T-helper 2 cell treated with Interferon-gamma antibody and Interleukin-4, amounts not matched to agents 100 ng/mL and 5 ng/mL, for 36 hours (primary cell): ENCODE data around the gene LHFPL5. TPM values are rescaled to one million over a fixed set of nuclear protein-coding genes. Genes with fewer than 3 reads are reported as not detected.

Source experiments
- intact Hi-C: fragments of 100-400 bp; cut with micrococcal nuclease; formaldehyde crosslinking; loops from one replicate; pipeline ENCODE4 v1.15.1; 2023
- total RNA-seq: library from RNA; stranded (reverse); gene quantifications from 2 replicates; pipeline ENCODE4 v1.2.3, GENCODE V29; 2022

The LHFPL5 gene
- not detected in 2 replicates for total RNA-seq

DNA sequence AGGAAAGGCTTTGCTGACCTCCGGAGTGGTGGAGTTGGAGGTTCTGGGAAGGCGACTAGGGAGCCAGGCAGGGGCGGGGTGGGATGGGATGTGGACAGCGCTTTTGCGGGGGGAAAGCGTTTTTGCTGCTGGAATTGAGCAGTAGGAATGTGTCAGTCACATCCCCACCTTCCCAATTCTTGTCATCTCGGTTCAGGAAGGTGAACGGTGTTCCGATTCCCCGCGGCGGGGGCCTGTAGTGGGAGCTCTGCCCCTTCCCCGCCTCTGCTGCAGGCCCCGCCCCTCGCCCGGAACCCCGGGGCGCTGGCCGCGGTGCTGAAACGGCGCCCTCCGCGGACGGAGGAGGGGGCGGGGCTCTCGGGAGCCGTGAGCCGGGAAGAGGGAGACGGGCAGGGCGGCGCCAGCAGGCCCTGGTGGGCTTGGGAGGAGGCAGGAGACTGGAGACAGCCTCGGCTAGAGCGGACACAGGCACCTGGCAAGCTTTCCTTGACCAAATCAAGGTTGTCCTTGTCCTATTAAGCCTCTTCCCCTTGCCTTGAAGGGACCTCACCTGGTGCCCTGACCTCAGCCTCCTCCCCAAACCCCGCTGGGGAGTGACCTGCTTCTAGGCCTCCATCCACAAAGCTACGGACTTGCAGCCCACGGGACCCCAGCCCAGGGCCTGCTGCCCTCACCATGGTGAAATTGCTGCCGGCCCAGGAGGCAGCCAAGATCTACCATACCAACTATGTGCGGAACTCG, at the start of gene LHFPL5:
LHFPL5 (plus strand) TSS at position 357 of the 741 bp plus-strand sequence; CDS start at position 676, 319 bp downstream.
- intact Hi-C loops = no loop called here

DNA sequence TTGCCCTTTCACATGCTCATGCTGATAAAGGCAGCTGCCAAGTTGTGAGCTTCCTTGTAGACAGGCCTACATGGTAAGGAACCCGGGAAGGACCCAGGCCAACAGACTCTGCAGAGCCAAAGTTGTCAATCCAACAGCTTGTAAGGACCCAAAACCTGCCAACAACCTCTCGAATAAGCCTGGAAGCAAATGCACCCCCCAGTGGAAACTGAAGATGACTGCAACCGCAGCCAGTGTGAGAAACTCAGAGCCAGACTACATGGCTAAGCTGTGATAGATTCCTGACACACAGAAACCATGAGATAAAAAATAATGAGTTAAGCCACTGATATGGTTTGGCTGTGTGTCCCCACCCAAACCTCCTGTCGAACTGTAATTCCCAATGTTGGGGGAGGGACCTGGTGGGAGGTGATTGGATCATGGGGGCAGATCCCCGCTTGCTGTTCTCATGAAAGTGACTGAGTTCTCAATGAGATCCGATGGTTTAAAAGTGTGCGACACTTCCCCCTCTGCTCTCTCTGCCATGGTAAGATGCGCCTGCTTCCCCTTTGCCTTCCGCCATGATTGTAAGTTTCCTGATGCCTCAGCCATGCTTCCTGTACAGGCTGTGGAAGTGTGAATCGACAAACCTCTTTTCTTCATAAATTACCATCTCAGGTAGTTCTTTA, 47.6 kb upstream of the LHFPL5 start:
- intact Hi-C loops = no loop called here

- intact Hi-C loops = no loop called here
These were observed 45.7 kb upstream of the LHFPL5 start for GRCh38 chr6:35759426-35759825.

DNA sequence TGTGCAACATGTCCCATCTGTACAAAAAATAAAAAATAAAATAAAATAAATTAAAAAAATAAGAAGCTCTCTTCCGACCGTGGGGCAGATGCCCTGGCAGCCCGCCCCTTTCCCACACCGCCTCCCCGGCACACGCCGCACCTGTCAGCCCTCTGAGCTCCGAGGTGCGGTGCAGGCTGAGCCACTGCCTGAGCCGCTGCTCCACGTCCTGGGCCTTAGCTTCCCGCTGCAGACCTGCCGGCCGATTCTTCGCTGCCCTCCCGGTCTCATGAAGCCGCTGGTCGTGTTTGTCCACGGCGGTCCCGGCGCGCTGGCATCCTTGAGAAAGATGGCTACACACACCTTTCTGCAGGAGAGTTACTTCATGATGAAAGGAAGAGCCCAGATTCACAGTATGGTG, 39.4 kb upstream of the LHFPL5 start:
- intact Hi-C loops = no loop called here

- intact Hi-C loops = no loop called here
These were observed 35.9 kb upstream of the LHFPL5 start for GRCh38 chr6:35769211-35769610.

- intact Hi-C loops = no loop called here
These were observed 33.9 kb upstream of the LHFPL5 start for GRCh38 chr6:35771343-35771627.

- intact Hi-C loops = no loop called here
These were observed 30.9 kb upstream of the LHFPL5 start for GRCh38 chr6:35774116-35774794.

- intact Hi-C loops = no loop called here
These were observed 30.1 kb upstream of the LHFPL5 start for GRCh38 chr6:35775031-35775430.

DNA sequence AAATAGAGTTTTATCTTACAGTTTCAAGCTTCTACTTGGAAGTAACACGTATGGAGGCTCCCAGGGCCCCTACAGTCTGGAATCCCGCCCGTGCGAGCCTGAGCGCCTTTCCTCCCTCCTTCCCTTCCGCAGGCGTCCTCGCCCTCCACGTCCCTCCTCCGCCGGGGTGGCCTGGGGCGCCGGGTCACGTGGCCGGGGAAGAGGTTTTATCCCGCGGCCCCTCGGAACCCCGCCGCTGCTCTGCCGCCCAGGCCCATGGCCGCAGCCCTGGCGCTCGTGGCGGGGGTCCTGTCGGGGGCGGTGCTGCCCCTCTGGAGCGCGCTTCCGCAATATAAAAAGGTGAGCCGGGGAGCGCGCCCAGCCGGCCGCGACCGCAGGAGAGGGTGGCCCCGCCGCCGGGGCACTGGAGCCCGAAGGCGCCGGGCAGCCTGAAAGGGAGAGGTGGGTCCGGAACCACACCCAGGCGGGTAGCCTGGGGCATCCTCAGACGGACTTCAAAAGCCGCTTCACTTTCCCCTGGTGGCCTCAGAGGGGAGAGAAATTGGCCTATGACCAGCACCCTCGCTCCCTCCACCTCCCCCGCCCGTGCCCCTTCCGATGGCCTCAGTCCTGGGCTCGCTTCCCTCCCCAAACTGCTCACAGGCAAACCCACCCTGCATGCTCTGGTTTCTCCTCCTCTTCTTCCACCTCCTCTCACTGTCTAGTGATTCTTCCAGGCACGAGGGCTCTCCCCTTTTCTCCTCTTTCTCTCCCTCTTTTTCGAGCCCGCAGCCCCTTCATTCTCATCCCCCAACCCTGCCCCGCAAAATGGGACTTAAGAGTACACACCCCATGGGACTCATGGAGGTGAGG, 28.6 kb upstream of the LHFPL5 start, which contains the start of gene CLPSL2:
CLPSL2 (plus strand) TSS at position 235 of the 852 bp plus-strand sequence; CDS start at position 256, 21 bp downstream.
- intact Hi-C loops = no loop called here

DNA sequence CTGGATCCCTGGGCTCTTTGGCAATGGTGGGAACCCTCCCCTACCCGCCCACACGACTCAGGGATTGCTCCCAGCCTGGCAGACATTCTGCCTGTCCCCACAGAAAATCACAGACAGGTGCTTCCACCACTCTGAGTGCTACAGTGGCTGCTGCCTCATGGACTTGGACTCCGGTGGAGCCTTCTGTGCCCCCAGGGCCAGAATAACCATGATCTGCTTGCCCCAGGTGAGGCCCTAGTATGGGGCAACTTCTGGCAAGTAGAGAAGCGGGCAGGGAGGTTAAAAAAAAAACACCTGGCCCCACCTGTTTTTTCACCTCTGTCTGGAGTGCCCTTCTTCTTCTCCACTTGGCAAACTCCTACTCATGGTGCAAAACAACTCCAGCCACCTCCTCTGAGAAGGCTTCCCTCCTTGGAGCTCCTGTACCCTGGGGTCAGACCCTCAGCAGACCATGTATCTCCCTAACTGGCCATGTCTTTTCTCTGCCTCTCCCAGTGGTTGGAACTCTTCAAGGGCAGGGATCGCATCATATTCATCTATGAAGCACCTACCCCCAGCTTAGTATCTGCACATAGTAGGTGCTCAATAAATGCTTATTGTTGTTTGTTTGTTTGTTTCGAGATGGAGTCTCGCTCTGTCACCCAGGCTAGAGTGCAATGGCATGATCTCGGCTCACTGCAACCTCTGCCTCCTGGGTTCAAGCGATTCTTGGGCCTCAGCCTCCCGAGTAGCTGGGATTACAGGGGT, 27.6 kb upstream of the LHFPL5 start:
- intact Hi-C loops = no loop called here

- intact Hi-C loops = no loop called here
These were observed 26.7 kb upstream of the LHFPL5 start for GRCh38 chr6:35778437-35778836.

- intact Hi-C loops = no loop called here
These were observed 24.4 kb upstream of the LHFPL5 start, which contains the start of gene CLPSL1 for GRCh38 chr6:35780719-35781118. Gene CLPSL1 (plus strand): TSS chr6:35781019. CDS start chr6:35781111, 92 bp downstream.

DNA sequence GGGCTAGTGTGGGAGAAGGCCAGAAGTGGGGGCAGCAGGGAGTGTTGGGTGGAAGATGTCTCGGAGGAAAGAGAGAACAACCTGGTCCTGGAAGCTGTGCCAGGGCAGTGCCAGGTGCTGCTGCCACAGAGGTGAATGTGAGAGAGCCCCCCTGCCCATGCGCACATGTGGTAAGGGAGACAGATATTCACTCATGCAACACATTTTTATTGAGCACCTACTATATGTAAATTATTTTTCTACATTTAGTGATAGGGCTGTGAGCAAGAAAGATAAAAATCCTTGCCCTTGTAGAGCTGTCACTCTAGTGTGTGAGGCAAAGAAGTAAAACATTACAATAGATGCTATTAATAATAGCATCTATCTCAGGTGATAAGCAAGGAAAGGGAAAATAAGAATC, 23.9 kb upstream of the LHFPL5 start:
- intact Hi-C loops = no loop called here

GRCh38 chr6:35782424-35782823, 22.7 kb upstream of the LHFPL5 start:
- intact Hi-C loops = no loop called here

GRCh38 chr6:35784200-35784599, 21.0 kb upstream of the LHFPL5 start:
- intact Hi-C loops = no loop called here

DNA sequence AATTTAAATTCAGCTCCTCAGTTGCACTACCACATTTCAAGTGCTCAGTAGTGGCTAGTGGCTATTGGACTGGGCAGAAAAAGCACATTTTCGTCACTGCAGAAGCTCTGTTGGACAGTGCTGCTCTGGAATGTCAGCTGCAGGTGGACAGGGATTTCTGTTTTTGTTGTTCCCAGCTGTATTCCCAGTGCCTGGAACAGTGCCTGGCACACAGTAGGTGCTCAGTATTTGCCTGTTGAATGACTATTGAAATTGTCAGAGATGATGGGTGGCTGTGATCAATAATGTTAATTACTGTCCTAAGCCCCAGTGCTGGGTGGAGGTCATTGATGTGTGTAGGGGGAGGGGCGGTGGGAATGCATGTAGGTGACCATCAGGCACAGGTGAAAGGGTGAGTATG, 18.9 kb upstream of the LHFPL5 start:
- intact Hi-C loops = no loop called here

DNA sequence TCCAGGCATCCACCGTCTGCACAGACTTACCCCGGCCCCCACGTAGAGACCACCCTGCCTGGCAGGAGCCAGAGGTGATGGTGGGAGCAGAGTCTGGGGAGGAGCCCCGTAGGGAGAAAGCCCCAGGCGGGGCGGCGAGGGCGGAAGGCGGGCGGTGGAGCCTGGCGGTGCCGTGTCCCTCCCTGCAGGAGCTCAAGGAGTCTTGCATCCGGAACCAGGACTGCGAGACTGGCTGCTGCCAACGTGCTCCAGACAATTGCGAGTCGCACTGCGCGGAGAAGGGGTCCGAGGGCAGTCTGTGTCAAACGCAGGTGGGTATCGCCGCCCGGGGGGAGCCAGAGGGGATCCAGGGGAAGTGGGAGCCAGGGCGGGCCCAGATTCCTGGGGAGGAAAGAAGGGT, 18.3 kb upstream of the LHFPL5 start:
- intact Hi-C loops = no loop called here

- intact Hi-C loops = no loop called here
These were observed 17.6 kb upstream of the LHFPL5 start for GRCh38 chr6:35787266-35788218.

GRCh38 chr6:35788423-35788982, 16.6 kb upstream of the LHFPL5 start:
- intact Hi-C loops = no loop called here
